Stimulated activated CD8-positive, alpha-beta memory T cell treated with anti-CD3 and anti-CD28 coated beads, Interleukin-12 subunit alpha, Interleukin-12 subunit beta, amount 100 ng/mL, for 1 hour (primary cell): ENCODE results near the gene CERS6.

ENCODE experiments used
- DNase-seq: peaks from one replicate; pipeline ENCODE4 v3.0.0-alpha.2; 2020; ENCODE audit warnings: low read depth

Gene CERS6

GRCh38 chr2:168443818-168444217 lies 12.3 kb upstream of the CERS6 start:
- no peak for DNase-seq

- no peak for DNase-seq
These were observed 10.1 kb upstream of the CERS6 start for GRCh38 chr2:168445960-168446359.

DNA sequence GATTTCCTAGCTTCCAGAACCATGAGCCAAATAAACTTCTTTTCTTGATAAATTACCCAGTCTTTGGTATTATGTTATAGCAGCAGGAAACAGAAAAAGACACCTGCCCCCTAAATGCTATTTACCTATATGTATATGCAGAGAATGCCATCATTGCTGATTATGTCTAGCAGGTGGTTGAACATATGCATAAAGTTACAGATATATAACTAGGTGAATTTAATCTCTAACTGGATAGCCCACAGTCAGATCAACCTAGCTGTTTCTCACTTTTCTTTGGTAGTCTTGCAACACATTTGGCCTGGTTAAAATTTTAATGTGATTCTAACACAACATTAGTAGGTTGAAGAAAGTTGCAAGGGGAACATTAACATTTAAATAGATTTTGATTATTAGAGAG lies 7.1 kb upstream of the CERS6 start:
- no peak for DNase-seq

DNA sequence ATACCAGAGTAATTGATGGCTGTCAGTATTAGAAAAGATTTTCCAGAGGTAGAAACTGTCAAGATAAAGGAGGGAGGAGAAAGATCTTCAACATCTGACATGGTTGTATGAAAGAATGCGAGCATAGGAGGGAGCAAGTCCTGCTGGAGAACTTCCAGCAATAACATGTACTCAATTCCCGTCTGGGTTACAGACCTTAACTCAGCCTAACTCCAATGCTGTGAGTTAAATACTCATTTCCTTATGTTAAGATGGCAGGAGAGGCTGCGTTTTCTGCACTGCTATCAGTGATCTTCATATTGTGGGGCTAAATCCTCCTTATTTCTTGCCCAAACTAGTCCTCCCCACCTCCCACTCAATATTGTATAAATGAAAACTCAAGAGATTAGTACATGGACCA lies 6.7 kb upstream of the CERS6 start:
- no peak for DNase-seq

DNA sequence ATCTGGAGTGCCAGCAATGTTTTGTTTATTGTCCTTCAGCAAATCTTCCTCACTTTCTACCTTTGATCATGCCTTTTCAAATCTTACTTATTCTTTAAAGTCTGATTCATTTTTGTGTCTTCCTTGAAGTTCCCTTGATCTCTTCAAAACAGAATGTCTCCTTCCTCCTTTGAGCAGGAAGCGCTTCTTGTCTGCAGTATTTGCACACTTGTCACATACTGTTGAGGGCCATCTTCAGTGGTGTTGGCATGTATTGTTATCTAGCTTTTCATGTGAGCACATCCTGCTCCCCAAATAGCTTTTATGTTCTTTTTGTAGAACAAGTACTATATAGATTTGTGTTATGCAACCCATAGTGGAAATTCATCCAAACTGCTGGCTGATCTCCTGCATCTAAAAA lies 5.9 kb upstream of the CERS6 start:
- DNase-seq: no peak

DNA sequence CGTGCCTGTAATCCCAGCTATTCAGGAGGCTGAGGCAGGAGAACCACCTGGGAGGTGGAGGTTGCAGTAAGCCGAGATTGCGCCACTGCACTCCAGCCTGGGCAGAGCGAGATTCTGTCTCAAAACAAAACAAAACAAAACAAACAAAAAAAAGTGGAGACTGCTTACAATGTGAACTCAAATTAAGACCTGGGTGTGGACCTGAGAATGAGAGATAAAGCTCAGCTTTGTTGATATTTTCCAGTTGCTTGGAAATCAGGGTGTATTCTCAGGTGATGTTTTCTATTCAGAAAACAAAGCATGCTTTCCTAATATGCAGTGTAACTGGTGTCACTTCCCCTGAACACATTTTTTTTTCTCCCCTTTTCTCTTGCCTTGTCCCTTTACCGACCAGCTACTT lies 5.3 kb upstream of the CERS6 start:
- no peak for DNase-seq

DNA sequence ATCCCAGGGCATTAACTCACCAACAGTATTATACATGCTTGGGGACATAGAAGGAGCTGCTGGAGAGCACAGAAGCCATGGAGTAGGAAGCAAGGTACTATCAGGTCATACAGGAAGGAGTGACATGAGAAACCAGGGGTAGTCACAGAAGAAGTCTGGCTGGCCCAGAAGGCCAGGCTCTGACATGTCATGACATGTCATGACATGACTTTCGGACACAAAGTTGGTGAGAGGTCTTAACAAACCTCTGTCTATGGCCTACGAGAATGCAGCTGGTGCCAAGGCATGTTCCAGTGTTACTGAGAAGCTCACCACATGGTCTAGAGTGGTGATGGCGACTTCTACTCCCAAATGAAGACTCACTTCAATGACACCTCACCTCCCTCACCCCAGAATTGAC lies 3.3 kb upstream of the CERS6 start:
- DNase-seq: no peak

- DNase-seq: no peak
These were observed 2.7 kb upstream of the CERS6 start for GRCh38 chr2:168453404-168453803.

DNA sequence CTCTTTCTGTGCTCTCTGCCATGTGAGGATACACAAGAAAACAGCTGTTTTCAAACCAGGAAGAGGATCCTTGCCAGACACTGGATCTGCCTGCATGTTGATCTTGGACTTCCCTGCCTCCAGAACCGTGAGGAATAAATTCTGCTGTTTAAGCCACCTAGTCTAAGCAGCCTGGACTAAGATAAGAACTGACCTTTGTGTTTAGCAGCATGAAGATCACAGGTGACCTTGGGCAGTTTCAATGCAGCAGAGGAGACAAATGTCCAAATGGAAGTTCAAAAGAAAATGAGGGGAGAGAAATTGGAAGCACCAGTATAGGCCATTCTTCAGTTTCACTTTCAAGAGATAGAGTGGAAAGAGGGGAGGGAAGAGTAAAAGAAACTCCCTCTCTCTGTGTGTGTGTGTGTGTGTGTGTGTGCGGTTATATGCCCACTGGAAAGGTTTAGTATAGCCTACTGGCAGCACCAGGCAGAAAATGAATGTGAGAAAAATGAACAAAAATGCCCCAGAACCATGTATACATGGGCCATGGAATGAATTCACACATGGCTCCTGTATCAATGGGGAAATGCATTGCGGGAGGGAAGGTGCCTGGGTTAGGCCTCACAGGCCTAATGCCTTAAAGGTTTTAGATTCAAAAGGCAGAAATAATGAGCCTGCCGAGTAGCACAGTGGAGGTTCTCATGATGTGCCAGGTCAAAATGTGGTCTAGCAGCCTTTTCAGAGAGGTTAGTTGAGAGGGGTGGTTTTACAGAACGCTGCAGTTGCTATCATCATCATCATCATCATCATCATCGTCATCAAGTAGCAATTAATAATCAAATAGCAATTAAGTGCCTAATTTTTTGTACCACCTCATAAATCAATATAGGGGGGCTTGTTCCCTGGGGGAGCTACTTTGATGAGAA lies 1.1 kb upstream of the CERS6 start:
- no peak for DNase-seq

DNA sequence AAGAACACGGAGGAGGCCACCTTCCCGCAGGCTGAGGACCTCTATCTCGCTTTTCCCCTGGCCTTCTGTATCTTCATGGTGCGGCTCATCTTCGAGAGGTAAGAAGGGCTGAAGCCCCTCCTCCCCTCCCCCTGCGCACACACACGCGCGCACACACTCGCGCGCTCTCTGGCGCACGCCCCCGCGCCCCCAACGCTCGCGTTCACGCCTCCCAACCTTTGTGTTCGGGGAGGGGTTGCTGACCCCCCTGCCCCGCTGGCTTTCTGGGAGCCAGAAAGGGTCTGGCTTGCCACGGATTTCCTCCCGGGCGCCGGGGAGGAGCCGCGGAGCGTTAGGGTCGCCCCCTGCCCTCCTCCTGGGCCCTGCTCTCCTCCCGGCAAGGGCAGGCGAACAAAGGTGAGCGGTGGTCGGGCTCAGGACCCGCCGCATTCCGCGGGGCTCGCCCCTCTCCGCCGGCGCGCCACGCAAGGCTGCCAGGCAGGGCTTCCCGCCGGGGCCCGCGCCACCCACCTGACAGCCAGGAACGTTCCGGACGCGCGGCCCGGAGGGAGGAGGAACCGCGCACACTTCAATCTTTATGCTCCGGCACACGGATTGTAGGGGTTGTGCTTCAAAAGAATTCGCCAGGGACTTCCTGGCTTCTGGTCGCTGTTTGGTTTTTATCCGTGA lies 583 bp downstream of the CERS6 start:
- DNase-seq: peak; percentile 19

DNA sequence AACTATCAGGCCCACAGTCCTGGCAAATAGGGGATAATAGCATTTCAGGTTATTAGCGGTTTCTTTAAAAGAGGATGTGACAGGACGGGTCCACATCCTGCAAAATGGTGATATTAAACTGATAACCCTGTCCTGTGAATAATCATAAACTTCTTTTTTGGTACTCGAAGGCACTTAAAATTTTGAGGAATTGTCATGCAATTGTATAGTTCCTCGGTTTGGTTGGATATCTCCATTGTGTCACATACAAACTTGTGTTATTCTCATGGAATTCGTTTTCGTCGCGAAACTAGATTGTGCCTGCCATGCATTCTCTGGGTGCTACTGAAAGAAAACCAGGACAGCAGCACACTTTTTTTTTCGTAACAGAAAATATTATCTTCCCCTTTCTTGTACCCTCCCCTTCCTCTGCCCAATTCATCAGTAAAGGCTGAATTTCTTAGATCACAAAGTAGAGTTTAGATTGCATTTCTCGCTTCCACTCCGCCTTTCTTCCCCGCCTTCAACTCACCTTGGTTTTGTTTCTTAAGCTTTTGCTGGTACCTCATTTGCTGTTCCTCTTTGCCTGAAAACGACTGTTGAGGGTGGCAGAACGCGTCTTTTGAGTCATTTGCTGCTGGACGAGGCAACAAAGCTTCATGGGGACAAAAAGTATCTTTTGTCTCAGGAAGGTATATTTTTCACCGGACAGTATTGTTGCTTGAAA lies 1.3 kb downstream of the CERS6 start:
- DNase-seq: no peak

DNA sequence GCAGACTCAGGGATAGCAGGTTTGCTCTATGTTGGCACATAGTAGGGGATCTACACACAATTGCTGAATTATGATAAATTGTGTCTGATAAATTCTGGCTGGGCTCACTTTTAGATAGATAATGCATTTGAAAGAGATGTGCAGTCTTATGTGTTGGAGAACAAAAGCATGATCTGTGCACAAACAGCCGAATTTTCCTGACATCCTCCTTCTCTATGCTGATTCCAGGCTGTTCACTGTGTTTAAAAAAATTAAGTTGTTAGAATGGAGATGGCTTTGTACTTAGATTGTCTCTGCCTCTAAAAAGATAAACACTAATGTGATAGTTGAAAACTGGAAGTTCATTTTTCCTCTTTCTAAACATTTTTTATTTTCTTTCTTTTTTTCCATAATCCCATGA lies 2.1 kb downstream of the CERS6 start:
- no peak for DNase-seq

DNA sequence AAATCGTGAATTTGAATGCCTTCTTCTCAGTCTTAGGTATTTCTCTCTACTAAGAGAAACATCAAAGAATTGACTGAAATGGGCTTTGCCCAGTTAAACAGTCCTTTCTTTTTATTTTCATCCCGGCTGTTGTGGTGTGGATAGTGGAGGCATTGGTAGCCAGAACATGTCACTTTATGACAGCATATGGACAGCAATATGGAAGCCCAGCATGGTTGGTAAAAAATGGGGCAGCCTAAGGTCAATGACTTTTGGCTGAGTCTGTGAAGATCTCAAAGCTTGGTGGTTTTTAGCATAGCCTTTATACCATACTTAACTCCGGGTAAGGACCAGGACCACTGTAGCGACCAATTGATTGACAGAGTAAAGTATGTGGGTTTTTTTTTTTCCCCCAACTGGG lies 3.2 kb downstream of the CERS6 start:
- no peak for DNase-seq

GRCh38 chr2:168460571-168460970 lies 4.5 kb downstream of the CERS6 start:
- DNase-seq: no peak

DNA sequence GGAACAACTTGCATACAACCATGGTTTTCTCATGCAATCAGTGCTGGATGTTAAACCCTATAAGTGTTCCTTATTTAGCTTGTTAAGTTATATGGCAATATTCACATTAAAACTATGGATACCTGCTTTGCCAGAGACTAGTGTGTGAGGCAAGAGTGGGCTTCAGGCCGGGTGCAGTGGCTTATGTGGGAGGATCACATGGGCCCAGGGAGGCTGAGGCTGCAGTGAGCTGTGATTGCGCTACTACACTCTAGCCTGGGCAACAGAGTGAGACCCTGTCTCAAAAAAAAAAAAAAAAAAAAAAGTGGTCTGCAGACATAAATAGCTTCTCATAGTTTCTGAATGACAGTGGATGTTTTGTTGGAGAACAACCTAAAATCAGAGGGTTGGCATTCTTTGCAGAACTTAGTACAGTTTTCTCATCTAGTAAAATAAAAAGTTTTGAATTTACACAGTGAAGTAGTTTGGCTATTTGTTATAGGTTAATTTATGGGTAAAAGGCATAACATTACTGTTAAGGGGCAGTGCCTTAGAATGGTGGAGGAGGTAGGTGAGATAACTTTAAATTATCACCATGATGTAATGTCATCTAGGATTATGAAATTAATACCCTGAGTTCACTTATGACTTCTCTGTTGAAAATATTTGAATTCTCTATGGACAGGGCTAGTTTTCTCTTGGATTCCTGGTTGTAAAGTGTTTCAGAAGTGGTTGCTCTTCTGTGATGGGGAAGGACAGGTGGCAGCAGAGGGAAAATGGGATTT lies 5.3 kb downstream of the CERS6 start:
- DNase-seq: no peak

GRCh38 chr2:168461942-168462331 lies 5.9 kb downstream of the CERS6 start:
- no peak for DNase-seq

DNA sequence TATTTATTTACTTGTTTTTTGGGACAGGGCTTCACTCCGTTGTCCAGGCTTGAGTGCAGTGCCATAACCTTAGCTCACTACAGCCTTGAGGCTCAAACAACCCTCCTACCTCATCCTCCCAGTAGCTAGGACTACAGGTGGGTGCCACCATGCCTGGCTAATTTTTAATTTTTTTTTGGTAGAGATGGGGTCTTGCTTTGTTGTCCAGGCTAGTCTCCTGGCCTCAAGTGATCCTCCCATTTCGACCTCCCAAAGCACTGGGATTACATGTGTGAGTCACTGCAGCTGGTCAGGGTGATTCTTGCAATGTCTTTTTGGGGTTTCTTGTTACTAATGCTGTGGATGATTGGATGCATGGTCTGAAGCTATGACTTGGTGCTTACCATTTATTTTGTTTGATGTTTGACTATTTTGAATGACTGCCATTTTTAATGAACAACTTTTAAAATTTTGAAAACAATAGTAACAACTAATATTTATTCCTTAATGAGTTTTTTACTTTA lies 6.5 kb downstream of the CERS6 start:
- DNase-seq: no peak

GRCh38 chr2:168465594-168465993 lies 9.5 kb downstream of the CERS6 start:
- no peak for DNase-seq

DNA sequence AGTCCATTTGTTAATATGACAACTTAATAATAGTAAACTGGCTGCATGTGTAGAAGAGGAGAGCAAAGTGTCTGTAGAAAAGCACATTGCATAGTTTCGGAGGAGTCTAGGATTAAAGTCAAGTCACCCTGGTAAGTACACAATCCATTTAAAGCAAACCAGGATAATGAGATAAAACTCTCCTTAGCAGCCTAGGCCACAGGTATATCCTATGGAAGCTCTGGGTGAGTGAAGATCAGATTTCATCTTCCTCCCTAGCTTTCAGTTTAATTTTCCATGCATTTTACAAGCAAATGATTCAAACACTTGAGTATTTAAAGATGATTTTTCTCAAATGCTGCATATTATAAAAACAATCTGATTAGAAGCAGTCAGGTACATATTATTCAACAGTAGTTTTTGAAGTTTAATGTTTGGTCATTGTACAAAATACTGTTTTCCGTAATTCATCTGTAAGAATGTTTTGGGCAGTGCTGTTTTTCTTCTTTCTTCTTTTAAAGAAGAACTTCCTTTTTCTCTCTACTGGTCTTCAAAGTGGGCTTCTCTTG lies 10.2 kb downstream of the CERS6 start:
- DNase-seq: no peak

DNA sequence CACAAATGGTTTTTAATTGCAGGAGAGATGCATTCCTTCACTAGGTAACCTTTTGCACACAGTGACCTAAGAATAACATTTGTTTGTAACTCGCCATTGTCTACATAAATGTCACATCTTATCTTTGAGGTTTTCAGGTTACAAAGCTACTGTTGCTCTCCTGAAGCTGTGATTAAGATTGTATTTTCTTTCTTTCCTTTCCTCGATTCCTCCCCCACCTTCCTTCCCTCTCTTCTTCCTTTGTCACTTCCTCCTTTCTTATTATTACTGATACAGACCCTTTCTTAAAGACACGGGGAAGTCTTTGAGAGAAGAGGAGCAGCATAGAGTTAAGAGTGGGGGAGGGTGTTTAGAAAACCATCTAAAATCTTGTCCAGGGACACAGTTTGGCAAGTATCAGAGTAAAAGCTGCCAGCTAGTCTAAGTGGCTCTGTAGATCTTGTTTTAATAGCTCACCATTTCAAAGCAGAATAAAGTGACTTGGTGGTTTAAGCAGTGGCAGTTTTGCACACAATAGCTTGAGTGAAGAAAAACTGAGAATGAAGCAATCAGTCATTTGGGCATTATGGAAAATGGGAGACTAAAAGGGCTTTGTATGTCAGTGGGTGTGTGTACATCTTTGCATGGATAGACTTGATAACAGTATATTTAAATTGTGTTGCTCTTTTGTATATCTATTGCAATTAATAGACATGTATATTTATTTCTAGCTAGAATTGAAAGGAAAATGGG lies 10.9 kb downstream of the CERS6 start:
- DNase-seq: no peak

DNA sequence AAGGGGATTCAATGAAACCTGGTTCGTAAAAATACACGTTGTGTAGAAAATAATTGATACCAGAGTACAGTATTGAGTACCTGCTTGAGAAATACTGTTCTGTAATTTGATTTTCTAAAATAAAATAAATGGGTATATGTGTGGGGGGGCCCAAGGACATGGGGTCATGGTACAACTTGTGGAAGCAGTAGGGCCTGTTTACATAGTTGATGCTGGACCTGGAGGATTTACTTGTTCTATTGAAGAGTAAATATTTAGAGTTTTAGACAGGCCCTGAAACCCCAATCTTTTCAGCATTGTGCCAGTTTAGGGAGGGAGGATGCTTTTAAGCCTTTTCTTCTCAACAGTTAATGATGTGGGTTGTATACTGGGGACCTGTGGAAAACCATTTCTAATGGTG lies 11.7 kb downstream of the CERS6 start:
- no peak for DNase-seq
